GM19239 (cell line): ENCODE measurements around the gene SAMD14.
"Not testable (repeated sequence)": the region's sequence is repeated elsewhere in the genome, so short reads cannot be mapped to it uniquely, and the experiment has no call there.

Source experiments
- DNase-seq: peaks from one replicate; pipeline ENCODE4 v3.0.0; 2011; ENCODE audit warnings: low spot score; ENCODE audit not compliant: insufficient read length
- FAIRE-seq: peaks from 2 replicates; lab custom pipeline; 2011; peaks lifted over from hg19 to GRCh38; lab: Jason Lieb, UNC

SAMD14 gene

DNA sequence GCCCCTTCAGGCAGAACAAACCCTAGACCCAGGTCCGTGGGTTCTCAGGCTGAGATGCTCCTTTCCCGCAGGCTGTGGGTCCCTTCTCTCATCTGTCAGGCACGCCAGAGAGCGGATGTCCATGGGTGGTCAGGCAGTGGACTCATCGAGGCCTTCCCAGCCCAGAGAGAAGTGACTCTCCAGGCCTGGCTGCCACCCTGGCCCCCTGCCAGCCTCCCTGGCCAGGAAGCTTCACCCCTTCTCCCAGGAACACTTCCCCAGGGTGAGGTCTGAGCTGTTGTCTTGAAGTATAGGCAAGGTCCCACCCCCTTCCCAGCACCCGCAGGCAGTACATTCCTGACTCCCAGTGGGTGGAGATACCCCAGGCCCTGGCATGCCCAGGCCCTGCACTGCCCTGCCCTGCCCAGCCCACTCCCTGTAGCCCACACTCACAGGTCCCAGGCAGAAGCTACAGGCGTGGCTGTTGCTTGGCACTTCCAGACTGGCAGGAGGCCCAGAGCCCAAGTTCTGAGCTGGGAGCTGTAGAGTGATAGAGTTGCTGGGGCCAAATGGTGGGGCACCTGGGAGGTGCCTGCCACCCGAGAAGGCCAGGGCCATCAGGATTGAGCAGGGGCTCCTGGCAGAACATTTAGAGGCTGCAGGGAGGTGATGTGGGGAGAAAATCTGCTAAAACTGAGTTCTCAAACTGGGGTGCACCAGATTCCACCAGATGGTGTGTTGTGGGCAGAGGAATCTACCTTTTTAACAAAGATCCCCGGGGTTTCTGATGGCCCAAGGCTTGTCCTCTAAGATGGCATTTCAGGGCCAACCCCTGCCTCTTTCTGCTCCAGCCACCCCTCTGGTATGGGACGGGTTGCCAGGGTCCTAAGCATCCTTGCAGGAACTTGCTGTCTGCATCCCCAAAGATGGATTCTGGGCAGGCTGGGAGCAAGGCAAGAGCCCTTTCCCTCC is 67.4 kb downstream of the SAMD14 start:
- no peak for DNase-seq
- FAIRE-seq: no peak

DNA sequence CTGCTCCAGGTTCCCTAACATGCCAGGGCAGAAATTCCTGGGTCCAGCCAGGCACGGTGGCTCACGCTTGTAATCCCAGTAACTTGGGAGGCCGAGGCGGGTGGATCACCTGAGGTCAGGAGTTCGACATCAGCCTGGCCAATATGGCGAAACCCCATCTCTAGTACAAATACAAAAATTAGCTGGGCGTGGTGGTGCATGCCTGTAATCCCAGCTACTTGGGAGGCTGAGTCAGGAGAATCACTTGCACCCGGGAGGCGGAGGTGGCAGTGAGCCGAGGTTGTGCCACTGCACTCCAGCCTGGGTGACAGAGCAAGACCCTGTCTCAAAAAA is 68.3 kb downstream of the SAMD14 start:
- not testable (repeated sequence) for DNase-seq, FAIRE-seq

DNA sequence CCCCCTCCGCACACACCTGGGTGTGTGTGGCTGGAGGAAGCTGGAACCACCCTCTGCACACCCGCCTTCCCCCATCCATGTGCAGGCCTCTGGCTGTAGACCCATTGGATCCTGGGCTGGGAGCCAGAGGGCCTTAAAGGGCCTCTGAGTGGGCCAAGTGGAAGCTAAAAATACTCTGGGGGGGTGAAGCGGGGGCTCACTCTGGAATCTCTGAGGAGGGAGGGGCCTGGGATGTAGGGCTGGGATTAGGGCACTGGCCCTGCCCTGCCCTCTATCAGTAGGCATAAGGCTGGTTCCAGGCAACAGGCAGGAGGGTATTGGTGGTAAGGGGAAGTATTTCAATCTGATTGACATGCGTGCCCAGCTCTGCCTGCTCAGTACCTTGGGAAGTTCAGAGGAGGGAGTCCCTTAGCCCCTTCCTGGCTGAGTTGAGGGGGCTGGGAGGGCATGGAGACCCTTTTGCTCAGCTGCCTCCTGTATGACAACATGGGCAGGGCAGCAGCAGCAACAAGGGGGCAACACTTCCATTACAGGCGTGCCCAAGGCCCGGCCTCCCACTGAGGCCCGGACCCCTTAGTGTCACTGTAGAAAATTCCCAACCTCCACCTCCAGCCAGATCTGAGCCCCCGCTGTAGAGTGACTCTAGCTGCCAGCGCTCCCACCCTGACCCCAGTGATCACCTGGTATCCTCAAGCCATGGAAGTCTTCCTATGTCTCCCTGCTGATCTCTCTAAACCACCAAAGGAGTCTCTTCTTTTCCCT is 68.8 kb downstream of the SAMD14 start:
- no peak for DNase-seq
- FAIRE-seq: no peak
